D341Med (cell line): ENCODE data around the gene AGBL4.
A peak's percentile ranks its signal among the peaks of the same experiment; 100 is the strongest.

Experiments used
- DNase-seq: peaks from one replicate; pipeline ENCODE4 v3.0.0; 2012; ENCODE audit warnings: low spot score

The AGBL4 gene

DNA sequence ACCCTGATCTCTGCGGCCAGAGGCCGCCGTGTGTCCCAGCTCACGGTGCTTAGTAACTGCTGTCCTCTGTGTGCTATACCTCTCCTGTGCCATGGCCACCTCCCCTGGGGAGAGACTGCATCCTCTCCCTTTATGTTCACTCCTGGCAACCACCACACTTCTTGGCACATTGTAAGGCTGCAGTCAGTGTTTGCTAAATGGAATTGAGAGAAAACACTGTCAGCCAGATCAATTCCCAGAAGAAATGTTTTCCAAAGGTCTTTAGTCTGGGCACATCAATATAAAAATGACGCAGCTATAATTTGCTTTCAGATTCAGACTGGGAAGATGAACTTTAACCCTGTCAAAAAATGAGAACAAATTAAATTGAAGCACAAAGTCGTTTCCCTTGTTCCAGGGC, 1343.9 kb downstream of the AGBL4 start:
- no peak for DNase-seq

- DNase-seq: no peak
These were observed 1344.8 kb downstream of the AGBL4 start for GRCh38 chr1:48678710-48679505.

GRCh38 chr1:48677306-48678287, 1346.2 kb downstream of the AGBL4 start:
- peak; percentile 73 for DNase-seq

DNA sequence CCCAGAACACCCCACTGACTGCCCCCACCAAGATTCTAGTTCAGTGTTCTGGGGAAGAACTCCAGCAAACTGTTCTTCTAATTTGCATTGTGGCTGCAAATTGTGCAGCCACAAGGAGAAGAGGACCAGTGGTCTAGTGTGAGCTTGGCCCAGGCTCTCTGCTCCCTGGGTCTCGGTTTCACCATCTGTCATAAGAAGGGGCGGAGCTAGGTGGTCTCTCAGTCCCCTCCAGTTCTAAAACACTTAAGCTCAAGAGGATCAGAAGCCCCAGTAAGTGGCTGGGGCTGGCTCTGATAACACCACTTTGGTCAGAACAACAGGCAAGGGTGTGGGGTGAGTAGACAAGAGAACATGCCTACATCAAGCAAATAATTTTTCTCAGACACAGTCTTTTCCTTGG, 1346.9 kb downstream of the AGBL4 start:
- no peak for DNase-seq

- no peak for DNase-seq
These were observed 1347.4 kb downstream of the AGBL4 start for GRCh38 chr1:48676376-48676775.

GRCh38 chr1:48675251-48675650, 1348.5 kb downstream of the AGBL4 start:
- DNase-seq: no peak

DNA sequence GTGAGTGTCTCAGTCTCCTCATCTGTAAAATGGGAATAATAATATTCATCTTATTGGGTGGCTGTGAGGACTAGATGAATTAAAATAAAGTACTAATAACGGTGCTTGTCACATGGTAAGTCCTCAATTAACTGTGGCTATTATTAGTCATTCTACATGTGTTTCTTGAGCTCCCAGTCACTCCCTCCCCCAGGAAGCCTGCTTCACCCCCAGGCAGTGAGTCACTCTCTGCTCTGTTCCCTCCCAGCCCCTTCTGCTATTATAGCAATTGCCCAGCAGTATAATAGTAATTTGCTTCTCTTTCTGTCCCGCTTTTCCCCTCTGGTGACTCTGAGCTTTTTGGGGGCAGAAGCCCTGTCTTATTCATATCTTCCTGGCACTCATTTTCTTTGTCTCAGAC, 1349.1 kb downstream of the AGBL4 start:
- DNase-seq: no peak

DNA sequence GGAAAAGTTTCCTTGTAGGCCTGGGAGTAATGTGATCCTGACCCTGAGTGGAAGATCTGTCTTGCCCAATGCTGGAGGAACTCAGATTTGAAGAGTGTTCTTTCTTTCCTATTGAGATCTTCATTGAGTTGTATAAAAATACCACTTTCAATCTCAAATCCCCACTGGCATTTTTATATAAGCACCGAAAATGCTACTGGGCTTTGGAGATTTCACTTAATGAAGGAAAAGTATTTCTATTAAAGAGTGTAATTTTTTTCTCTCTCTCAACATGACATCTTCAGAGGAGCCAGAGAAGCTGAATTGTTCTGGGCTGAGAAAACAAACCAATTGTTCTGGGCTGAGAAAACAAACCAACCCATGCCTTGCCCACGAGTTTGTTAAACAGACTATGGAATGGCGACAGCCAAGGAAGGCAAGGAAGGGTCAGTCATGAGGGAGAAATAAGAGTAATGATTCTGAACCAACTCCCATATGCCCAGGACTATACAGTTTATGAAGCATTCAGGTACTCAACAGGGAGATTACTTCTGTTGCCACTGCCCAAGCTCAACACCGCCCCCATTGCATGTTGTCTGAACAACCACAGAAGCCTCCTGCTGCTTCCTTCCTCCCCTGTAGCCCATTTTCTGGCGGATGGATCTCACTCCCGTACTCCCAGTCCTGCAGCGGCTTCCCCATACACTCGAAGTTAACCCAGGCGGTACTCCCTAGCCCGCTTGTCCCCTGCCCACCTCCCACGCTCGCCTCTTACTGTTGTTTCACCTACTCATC, 1350.2 kb downstream of the AGBL4 start:
- DNase-seq: no peak

DNA sequence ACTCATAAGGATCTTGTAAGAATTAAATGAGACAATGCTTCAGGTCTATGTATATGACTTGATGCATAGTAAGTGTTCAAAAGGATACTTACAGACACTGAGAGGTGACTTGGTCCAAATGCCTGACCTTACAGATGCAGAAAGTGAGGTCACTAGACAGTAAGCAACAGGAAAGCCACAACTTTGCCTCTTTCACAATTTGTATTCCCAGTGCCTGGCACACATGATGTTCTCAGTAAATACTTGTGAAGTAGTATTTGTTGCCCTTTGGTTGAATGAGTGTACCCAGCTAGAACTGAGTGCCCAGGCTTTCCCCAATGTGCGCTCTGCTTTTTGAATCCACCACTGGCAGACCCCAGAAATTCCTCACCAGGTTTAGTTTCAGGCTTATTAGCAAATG, 1352.2 kb downstream of the AGBL4 start:
- no peak for DNase-seq

GRCh38 chr1:48670234-48671020, 1353.3 kb downstream of the AGBL4 start:
- no peak for DNase-seq

- DNase-seq: no peak
These were observed 1355.4 kb downstream of the AGBL4 start for GRCh38 chr1:48668339-48668738.

DNA sequence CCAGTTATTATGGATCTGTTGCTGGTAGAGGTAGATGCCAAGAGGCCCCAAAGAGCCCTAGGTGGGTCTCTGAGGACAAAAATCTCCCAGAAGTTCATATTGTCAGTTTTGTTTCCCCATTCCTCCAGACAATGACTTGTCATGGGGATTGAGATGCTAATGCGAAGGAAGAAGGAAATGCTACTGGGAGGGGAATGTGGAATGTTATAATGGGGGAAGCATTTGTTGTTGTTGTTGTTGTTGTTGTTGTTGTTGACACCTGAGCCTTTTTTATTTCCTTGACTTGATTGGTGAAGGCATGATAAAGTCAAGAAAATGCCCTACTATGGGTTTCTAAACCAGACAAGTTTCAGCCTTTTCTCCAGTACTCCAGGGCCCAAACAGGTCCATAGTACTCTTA, 1356.0 kb downstream of the AGBL4 start:
- no peak for DNase-seq

GRCh38 chr1:48665708-48666407, 1357.9 kb downstream of the AGBL4 start:
- DNase-seq: no peak

GRCh38 chr1:48661726-48662463, 1361.9 kb downstream of the AGBL4 start:
- DNase-seq: no peak

- DNase-seq: no peak
These were observed 1364.0 kb downstream of the AGBL4 start for GRCh38 chr1:48659801-48660200.

DNA sequence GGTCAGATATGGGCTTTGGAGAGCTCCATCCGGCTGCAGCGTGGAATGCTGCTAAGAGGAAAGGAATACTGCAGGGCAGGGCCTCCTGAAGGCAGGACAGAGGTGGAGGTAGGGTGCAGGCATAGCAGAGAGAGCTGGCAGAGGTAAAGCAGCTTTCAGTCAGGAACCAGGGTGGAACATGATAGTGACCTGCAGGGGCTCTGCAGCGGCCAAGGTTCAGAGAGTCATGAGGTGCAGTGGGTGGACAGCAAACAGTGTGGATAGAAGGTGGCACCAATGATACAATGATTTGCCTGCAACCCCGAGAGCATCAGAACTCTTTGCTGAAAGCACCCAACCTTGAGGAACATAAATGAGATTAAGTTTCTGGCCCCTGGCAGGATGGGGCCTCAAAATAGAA, 1366.3 kb downstream of the AGBL4 start:
- no peak for DNase-seq

DNA sequence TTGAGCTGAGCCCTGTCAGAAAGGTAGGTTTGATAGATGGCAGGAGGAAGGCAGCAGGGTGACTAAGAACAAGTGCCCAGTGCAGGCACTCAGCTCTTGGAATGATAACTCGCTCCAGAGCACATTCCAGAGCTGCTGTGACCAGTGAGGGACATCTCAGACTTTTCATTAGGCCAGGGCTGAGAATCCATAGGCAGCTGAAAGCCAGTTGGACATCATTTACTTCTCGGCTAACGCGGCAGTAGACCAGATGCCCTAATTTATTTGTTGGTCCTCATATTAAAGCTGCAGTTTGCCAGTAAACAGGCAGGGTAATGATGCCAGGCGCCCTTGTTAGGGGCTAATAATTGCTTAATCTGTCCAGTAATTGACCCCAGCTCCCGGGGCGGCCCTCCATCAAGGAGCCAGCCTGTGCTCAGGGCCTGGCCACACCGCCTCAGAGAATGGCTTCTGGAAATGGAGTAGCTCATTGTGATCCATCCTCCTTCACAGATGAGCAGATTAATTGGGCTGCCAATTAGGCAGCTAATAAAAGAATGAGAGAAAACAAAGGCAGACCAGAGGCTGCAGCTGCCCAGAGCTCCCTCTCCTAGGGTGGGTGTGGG, 1369.0 kb downstream of the AGBL4 start:
- DNase-seq: no peak

DNA sequence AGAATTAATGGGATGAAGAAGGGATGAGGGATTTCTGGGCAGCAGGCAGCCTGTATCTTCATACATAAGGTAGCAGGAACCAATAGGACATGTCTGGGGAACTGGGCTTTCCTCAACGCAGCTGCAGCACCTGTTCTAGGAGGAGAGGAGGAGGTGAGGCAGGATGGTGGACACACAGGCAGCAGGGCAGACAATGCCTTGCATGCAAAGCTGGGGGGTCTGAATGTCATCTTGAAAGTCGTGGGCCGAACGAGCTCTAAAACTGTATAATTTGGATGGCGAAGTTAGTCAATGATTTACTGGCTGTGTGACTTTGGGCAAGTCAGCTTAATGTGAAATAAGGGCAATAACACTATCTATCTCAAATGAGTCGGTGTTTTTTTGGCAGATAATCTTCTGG, 1371.4 kb downstream of the AGBL4 start:
- no peak for DNase-seq

DNA sequence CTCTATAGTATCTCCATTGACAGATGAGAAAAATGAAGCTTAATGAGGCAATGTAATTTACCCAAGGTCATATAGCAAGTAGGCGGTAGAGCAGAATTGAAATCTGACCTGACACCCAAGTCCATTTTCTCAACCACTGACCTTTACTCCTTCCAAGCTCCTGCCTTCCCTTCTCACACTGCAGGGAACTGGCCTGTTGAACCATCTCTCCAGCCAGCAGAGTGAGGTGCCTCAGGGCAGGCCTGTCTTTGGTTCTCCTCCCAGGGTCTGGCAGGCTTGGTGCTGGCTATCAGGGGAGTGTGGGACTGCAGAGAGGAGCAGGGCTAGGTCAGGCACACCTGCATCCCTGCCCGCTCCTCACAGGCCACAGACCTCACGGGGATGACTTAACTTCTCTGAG, 1373.9 kb downstream of the AGBL4 start:
- DNase-seq: no peak

DNA sequence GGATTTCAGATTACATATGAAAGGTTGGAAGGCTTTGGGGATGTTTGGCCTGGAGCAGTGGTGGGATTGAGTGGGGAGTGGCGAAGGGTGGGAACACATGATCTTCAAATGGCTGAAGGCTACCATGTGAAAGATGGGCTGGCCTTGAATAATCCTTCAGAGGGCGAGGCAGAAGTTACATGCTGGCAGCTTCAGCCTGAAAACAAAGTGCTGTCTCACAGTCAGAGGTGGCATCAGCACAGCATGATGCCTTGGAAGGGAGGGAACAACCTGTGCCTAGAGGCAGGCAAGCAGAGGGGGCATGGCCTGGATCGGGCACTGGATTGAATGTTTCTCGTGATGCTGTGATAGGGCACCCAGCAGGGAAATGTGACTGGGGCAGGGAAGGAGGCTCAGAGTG, 1377.9 kb downstream of the AGBL4 start:
- no peak for DNase-seq
